Hepatocyte (in vitro differentiated cells): Measurements from ENCODE around the gene ABCD4. TPM values are rescaled to one million over a fixed set of nuclear protein-coding genes. Genes with fewer than 3 reads are reported as not detected.
A peak's percentile ranks its signal among the peaks of the same experiment; 100 is the strongest.

Experiments used
- DNase-seq: peaks from one replicate; pipeline ENCODE4 v3.0.0-alpha.2; 2016; ENCODE audit warnings: low spot score
- H2AFZ ChIP-seq: fragments of 200-600 bp; sonication (generic); 2 replicates; pipeline ENCODE4 v1.6.0; 2016; ENCODE audit warnings: antibody characterized with exemption, mild to moderate bottlenecking
- H3K27ac ChIP-seq: fragments of 200-600 bp; sonication (generic); 2 replicates; pipeline ENCODE4 v1.5.1; 2016; ENCODE audit warnings: mild to moderate bottlenecking
- H3K27me3 ChIP-seq: fragments of 200-600 bp; sonication (generic); 2 replicates; pipeline ENCODE4 v1.6.1; 2016
- H3K36me3 ChIP-seq: fragments of 200-600 bp; sonication (generic); replicated peaks from 2 replicates; pipeline ENCODE4 v1.5.1; 2016; ENCODE audit warnings: low read depth; ENCODE audit not compliant: insufficient read depth
- H3K4me1 ChIP-seq: fragments of 200-600 bp; sonication (generic); 2 replicates; pipeline ENCODE4 v1.5.1; 2016; ENCODE audit warnings: mild to moderate bottlenecking, moderate library complexity; ENCODE audit not compliant: insufficient read depth
- H3K4me2 ChIP-seq: fragments of 200-600 bp; sonication (generic); 2 replicates; pipeline ENCODE4 v1.6.0; 2016
- H3K4me3 ChIP-seq: fragments of 200-600 bp; sonication (generic); 2 replicates; pipeline ENCODE4 v1.5.1; 2016; ENCODE audit warnings: mild to moderate bottlenecking
- H3K79me2 ChIP-seq: fragments of 200-600 bp; sonication (generic); 2 replicates; pipeline ENCODE4 v1.6.0; 2017; ENCODE audit warnings: mild to moderate bottlenecking
- H3K9me2 ChIP-seq: fragments of 200-600 bp; sonication (generic); replicated peaks from 2 replicates; pipeline ENCODE4 v1.6.0; 2017; ENCODE audit warnings: mild to moderate bottlenecking; ENCODE audit not compliant: insufficient read depth
- H3K9me3 ChIP-seq: fragments of 200-600 bp; sonication (generic); 2 replicates; pipeline ENCODE4 v1.5.1; 2016; ENCODE audit warnings: low read depth, mild to moderate bottlenecking
- H4K20me1 ChIP-seq: fragments of 200-600 bp; sonication (generic); 2 replicates; pipeline ENCODE4 v1.6.0; 2016; ENCODE audit warnings: mild to moderate bottlenecking; ENCODE audit not compliant: insufficient read depth, poor library complexity, severe bottlenecking
- EZH2 ChIP-seq: fragments of 200-600 bp; sonication (generic); IDR thresholded peaks from 2 replicates; pipeline ENCODE4 v1.6.1; 2016; ENCODE audit warnings: antibody characterized with exemption, mild to moderate bottlenecking, borderline replicate concordance
- EZH2phosphoT487 ChIP-seq: fragments of 200-600 bp; sonication (generic); IDR thresholded peaks from one replicate; pipeline ENCODE4 v1.6.1; 2018; ENCODE audit warnings: antibody characterized with exemption, mild to moderate bottlenecking, low read depth, moderate library complexity; ENCODE audit not compliant: unreplicated experiment, severe bottlenecking
- WGBS: methylation state at CpG from one replicate; pipeline ENCODE4 v1.1.6; 2016; ENCODE audit warnings: low lambda C conversion rate; ENCODE audit errors: missing lambda C conversion rate; 5-methylcytosine and 5-hydroxymethylcytosine counted together
- polyA plus RNA-seq: library from polyadenylated mRNA; unstranded; fragments of >200 nt; fragmentation: Nextera tagmentation; extraction: Ambion mirVana; gene quantifications from 2 replicates; pipeline ENCODE4 v1.2.1, GENCODE V29; 2016
- total RNA-seq: library from RNA; depleted of rRNA; stranded (reverse); fragments of >200 nt; gene quantifications from 2 replicates; pipeline ENCODE4 v1.2.3, GENCODE V29; 2014
- TF ChIP-seq, protein P1 (sequence below): fragments of 200-600 bp; sonication (generic); IDR thresholded peaks from 2 replicates; pipeline ENCODE4 v1.5.1; 2016; ENCODE audit warnings: antibody characterized with exemption, mild to moderate bottlenecking; ENCODE audit not compliant: poor library complexity

ABCD4 gene
- total and polyA plus RNA-seq, 2 experiments from 2014 or later: 44.0 to 71.9 TPM

GRCh38 chr14:74314576-74314975, 11.8 kb upstream of the ABCD4 start:
- H4K20me1 ChIP-seq: no peaks in the 10 kb centered on the region
- H3K4me3 ChIP-seq: no peak overlapping the region
- peak overlapping the region; percentile 46 for H3K27ac ChIP-seq
- H3K4me1 ChIP-seq: no peaks in the 10 kb centered on the region
- H3K79me2 ChIP-seq: no peaks in the 10 kb centered on the region
- H3K36me3 ChIP-seq: no peaks in the 10 kb centered on the region
- H3K9me2 ChIP-seq: no peaks in the 10 kb centered on the region
- H3K4me2 ChIP-seq: no peak overlapping the region
- H3K27me3 ChIP-seq: no peaks in the 10 kb centered on the region
- TF ChIP-seq EZH2: no peak
- TF ChIP-seq EZH2phosphoT487: no peak
- TF ChIP-seq, protein P1, sequence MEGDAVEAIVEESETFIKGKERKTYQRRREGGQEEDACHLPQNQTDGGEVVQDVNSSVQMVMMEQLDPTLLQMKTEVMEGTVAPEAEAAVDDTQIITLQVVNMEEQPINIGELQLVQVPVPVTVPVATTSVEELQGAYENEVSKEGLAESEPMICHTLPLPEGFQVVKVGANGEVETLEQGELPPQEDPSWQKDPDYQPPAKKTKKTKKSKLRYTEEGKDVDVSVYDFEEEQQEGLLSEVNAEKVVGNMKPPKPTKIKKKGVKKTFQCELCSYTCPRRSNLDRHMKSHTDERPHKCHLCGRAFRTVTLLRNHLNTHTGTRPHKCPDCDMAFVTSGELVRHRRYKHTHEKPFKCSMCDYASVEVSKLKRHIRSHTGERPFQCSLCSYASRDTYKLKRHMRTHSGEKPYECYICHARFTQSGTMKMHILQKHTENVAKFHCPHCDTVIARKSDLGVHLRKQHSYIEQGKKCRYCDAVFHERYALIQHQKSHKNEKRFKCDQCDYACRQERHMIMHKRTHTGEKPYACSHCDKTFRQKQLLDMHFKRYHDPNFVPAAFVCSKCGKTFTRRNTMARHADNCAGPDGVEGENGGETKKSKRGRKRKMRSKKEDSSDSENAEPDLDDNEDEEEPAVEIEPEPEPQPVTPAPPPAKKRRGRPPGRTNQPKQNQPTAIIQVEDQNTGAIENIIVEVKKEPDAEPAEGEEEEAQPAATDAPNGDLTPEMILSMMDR: no peak
- H2AFZ ChIP-seq: no peak overlapping the region
- WGBS: 96% methylated on average over 4 of the region's 4 CpGs
- no peaks in the 10 kb centered on the region for H3K9me3 ChIP-seq
- DNase-seq: no peak

DNA sequence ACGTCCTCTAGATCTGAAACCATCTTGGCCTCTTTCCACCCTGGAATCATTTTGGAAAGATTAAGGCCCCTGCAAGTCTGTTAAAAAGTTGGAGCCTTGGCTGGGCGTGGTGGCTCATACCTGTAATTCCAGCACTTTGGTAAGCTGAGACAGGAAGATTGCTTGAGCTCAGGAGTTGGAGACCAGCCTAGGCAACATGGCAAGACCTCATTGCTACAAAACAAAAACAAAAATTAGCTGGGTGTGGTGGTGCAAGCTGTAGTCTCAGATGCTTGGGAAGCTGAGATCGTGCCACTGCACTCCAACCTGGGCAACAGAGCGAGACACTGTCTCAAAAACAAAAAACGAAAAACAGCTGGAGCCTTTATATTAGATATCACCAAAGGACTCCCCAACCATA, 10.9 kb upstream of the ABCD4 start:
- WGBS: 87% methylated on average over 5 of the region's 5 CpGs
- no peak for TF ChIP-seq EZH2phosphoT487
- TF ChIP-seq, protein P1: no peak
- TF ChIP-seq EZH2: no peak
- H3K79me2 ChIP-seq: no peaks in the 10 kb centered on the region
- no peaks in the 10 kb centered on the region for H3K9me3 ChIP-seq
- no peaks in the 10 kb centered on the region for H3K4me1 ChIP-seq
- no peak overlapping the region for H3K4me3 ChIP-seq
- no peaks in the 10 kb centered on the region for H3K9me2 ChIP-seq
- H2AFZ ChIP-seq: no peak overlapping the region
- no peak overlapping the region for H3K27ac ChIP-seq
- H3K36me3 ChIP-seq: no peaks in the 10 kb centered on the region
- H4K20me1 ChIP-seq: no peaks in the 10 kb centered on the region
- H3K27me3 ChIP-seq: no peaks in the 10 kb centered on the region
- H3K4me2 ChIP-seq: no peak overlapping the region
- no peak for DNase-seq

GRCh38 chr14:74312161-74312560, 9.4 kb upstream of the ABCD4 start:
- Histone ChIP-seq H3K9me3 (no peaks in the 10 kb centered on the region), H3K79me2 (no peaks in the 10 kb centered on the region), H3K36me3 (no peaks in the 10 kb centered on the region), H3K9me2 (no peaks in the 10 kb centered on the region), H3K27ac (no peak overlapping the region), H2AFZ (no peak overlapping the region), H3K27me3 (no peaks in the 10 kb centered on the region), H3K4me3 (no peak overlapping the region), H3K4me2 (no peak overlapping the region), H3K4me1 (no peaks in the 10 kb centered on the region), H4K20me1 (no peaks in the 10 kb centered on the region)
- DNase-seq: no peak
- WGBS: 100% methylated on average over 2 of the region's 2 CpGs
- TF ChIP-seq, protein P1: no peak
- no peak for TF ChIP-seq EZH2phosphoT487
- no peak for TF ChIP-seq EZH2
